BJ (cell line): ENCODE measurements around the gene RUVBL1. TPM values are rescaled to one million over a fixed set of nuclear protein-coding genes. Genes with fewer than 3 reads are reported as not detected.

Experiments used
- CTCF ChIA-PET: fragments of 350-600 bp; formaldehyde crosslinking; extraction: SDS; loops from one replicate; lab custom pipeline; 2021; ENCODE audit warnings: antibody characterized with exemption, inconsistent platforms; lab: Yijun Ruan, JAX
- POLR2A ChIA-PET: fragments of 300-600 bp; sonication (Branson Sonifier 250); formaldehyde crosslinking; extraction: SDS; loops from one replicate; lab custom pipeline; 2021; ENCODE audit warnings: antibody characterized with exemption; lab: Charles Lee
- DNase-seq: peaks from one replicate; pipeline ENCODE4 v3.0.0-alpha.2; 2011; ENCODE audit warnings: low read depth
- H3K27me3 ChIP-seq: 2 replicates; pipeline ENCODE4 v1.6.0; 2011; ENCODE audit warnings: low read length; ENCODE audit not compliant: control insufficient read depth, insufficient read depth
- H3K36me3 ChIP-seq: 2 replicates; pipeline ENCODE4 v1.5.1; 2011; ENCODE audit warnings: low read length; ENCODE audit not compliant: control insufficient read depth, insufficient read depth
- H3K4me3 ChIP-seq: 2 replicates; pipeline ENCODE4 v1.5.1; 2011; ENCODE audit warnings: low read depth, mild to moderate bottlenecking, control low read depth, low read length
- polyA plus RNA-seq: library from polyadenylated mRNA; depleted of rRNA; stranded (reverse); fragments of >200 nt; gene quantifications from 2 replicates; pipeline ENCODE4 v1.2.3, GENCODE V29; 2011
- TF ChIP-seq, protein P1 (sequence below): IDR thresholded peaks from 2 replicates; pipeline ENCODE4 v1.5.1; 2011; ENCODE audit warnings: low read depth, mild to moderate bottlenecking, control low read depth, inconsistent platforms, low read length, moderate library complexity; ENCODE audit not compliant: insufficient read depth

The RUVBL1 gene
- polyA plus RNA-seq, 1 experiment = 67.6 TPM

DNA sequence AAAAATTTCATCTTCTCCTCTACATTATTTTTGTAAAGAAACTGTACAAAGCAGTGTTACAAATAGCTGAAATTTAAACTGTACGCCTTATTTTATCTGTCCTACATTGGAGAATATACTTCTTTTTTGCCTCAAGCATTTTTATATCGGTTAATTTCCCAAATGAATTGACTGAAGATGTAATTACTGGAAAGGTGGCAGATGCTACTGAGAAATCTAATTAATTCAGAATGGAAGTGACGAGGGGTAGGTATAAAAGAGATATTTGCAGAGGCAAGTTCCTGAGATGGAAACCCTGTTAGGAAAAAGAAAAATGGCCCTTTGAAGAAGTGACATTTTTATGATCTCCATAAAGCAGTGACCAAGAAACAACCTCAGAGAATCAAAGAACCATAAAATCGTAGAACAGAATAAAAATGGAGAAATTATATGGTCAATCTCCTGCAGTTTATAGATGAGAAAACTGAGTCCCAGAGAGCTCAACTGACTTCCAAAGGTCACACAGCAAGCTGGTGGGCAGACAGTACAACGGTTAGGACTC, 20.4 kb downstream of the RUVBL1 start:
- DNase-seq = no peak
- no peak overlapping the region for H3K4me3 ChIP-seq
- CTCF ChIA-PET = interaction anchor here (0.9 to 1.5 kb wide), 4 partner anchors 8 to 394 kb away, joined by 3 to 4 read pairs (median 4); no protein-coding TSS in a partner anchor
- TF ChIP-seq, protein P1, sequence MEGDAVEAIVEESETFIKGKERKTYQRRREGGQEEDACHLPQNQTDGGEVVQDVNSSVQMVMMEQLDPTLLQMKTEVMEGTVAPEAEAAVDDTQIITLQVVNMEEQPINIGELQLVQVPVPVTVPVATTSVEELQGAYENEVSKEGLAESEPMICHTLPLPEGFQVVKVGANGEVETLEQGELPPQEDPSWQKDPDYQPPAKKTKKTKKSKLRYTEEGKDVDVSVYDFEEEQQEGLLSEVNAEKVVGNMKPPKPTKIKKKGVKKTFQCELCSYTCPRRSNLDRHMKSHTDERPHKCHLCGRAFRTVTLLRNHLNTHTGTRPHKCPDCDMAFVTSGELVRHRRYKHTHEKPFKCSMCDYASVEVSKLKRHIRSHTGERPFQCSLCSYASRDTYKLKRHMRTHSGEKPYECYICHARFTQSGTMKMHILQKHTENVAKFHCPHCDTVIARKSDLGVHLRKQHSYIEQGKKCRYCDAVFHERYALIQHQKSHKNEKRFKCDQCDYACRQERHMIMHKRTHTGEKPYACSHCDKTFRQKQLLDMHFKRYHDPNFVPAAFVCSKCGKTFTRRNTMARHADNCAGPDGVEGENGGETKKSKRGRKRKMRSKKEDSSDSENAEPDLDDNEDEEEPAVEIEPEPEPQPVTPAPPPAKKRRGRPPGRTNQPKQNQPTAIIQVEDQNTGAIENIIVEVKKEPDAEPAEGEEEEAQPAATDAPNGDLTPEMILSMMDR = no peak
- H3K27me3 ChIP-seq = no peaks in the 10 kb centered on the region
- POLR2A ChIA-PET = no interaction called here
- peaks cover 14% of the 10 kb centered on the region for H3K36me3 ChIP-seq

DNA sequence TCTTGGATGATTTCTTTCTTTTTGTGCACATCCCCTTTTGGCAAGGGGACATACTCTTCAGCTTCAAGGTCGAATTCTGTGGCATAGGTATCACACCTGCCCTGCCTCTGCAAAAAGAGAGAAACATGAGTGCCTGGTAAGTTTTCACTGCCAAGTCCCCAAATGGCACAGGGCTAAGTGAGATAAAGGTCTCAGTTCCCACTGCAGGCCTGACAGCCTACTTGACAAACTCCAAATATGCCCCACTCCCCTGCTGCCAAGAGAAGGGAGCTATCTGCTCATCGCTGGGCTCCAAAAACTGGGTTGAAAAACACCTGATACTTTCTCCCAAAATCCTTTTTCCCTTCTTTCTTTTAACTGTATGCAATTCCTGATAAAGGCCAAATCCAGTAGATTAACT, 23.0 kb downstream of the RUVBL1 start:
- Histone ChIP-seq H3K4me3 (no peak overlapping the region), H3K27me3 (no peaks in the 10 kb centered on the region), H3K36me3 (peaks cover 17% of the 10 kb centered on the region)
- DNase-seq = no peak
- ChIA-PET CTCF (interaction anchor here (0.8 to 4.8 kb wide), 6 partner anchors 9 to 508 kb away, joined by 3 to 18 read pairs (median 6); no protein-coding TSS in a partner anchor), POLR2A (no interaction called here)
- TF ChIP-seq, protein P1 = no peak

DNA sequence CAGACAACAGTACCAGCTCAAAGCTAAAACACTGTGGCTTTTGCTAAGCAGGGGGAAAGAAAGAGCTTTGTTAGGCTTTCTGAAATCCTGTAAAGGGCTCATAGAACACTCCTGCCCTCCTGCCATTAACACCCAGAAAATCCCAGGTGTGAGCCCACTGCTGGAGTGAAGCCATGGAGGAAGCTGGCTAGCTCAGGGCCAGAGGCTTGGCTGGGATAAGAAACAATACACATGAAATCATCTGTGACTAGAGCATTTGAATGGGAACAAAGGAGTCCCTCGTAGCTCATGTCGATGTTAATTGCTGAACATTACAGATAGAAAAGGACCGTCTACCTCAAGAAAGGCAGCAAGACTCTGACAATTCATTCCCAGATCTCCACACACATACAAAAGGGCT, 23.5 kb downstream of the RUVBL1 start:
- CTCF ChIA-PET = interaction anchor here (0.5 to 4.8 kb wide), 8 partner anchors 10 to 508 kb away, joined by 3 to 18 read pairs (median 5); no protein-coding TSS in a partner anchor
- H3K36me3 ChIP-seq = peaks cover 17% of the 10 kb centered on the region
- no peaks in the 10 kb centered on the region for H3K27me3 ChIP-seq
- no peak for DNase-seq
- H3K4me3 ChIP-seq = no peak overlapping the region
- TF ChIP-seq, protein P1 = no peak
- POLR2A ChIA-PET = no interaction called here

DNA sequence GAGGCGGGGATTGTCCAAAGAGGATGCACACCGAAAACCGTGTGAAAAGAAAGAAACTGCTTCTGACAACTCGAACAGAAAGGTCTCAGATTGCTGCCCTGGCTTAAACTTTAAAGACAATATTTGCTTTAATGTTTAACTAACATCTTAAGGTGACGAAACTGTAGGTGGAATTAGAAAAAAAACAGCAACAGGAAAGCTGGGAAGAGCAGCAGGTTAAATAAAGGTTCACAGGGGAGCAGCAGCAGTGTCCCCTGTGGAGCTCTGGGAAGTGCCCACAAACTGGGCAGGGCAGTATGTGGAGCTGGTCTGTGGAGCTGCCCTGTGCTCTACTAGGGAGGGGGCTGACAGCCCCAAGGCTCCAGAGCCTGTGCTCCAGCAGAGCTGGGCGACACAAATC, 25.4 kb downstream of the RUVBL1 start:
- ChIA-PET POLR2A (no interaction called here), CTCF (interaction anchor here (1.5 to 4.8 kb wide), 4 partner anchors 11 to 510 kb away, joined by 3 to 18 read pairs (median 6); no protein-coding TSS in a partner anchor)
- TF ChIP-seq, protein P1 = no peak
- no peaks in the 10 kb centered on the region for H3K27me3 ChIP-seq
- DNase-seq = no peak
- no peak overlapping the region for H3K4me3 ChIP-seq
- peaks cover 16% of the 10 kb centered on the region for H3K36me3 ChIP-seq

DNA sequence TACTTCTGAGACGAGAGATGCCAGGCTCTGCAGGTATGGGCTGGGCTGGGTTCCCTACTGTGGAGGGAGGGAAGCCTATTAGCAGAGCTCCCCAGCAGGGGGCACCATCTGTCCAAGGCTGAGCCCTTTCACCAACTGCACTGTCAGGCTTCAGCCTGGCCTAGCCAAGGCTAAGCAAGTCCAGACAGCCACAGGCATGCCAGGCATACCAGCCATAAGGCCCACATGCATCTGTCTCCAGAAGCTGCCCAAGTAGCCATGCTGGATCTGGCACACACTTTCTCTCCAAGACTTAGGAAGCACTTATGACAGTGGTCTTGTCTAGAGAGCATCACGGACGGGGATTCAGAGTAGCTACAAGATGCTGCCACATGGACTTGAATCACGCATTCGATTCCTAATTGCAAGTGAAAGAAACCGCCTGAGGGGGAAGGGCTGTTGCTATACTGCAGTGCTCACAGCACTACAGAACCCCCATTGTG, 28.3 kb downstream of the RUVBL1 start:
- Histone ChIP-seq H3K4me3 (no peak overlapping the region), H3K36me3 (peaks cover 12% of the 10 kb centered on the region), H3K27me3 (no peaks in the 10 kb centered on the region)
- POLR2A ChIA-PET = interaction anchor here (0.6 kb wide), 1 partner anchor 17 kb away, joined by 4 read pairs; no protein-coding TSS in a partner anchor
- TF ChIP-seq, protein P1 = peak; percentile 88
- CTCF ChIA-PET = interaction anchor here (0.7 to 3.9 kb wide), 45 partner anchors 9 to 512 kb away, joined by 3 to 46 read pairs (median 4); partner anchors contain the start of genes EEFSEC and RUVBL1
- DNase-seq = peak; percentile 34
